Stimulated activated CD8-positive, alpha-beta memory T cell treated with anti-CD3 and anti-CD28 coated beads, Interleukin-15, amount 100 ng/mL, for 4 hours (primary cell): ENCODE measurements around the gene SLC10A3.
"Not testable (repeated sequence)": the region's sequence is repeated elsewhere in the genome, so short reads cannot be mapped to it uniquely, and the experiment has no call there.

Experiments used
- DNase-seq, 2 donors: peaks; one replicate each; pipeline ENCODE4 v3.0.0-alpha.2; 2020; ENCODE audit warnings: low read depth in 2 of 2

The SLC10A3 gene

DNA sequence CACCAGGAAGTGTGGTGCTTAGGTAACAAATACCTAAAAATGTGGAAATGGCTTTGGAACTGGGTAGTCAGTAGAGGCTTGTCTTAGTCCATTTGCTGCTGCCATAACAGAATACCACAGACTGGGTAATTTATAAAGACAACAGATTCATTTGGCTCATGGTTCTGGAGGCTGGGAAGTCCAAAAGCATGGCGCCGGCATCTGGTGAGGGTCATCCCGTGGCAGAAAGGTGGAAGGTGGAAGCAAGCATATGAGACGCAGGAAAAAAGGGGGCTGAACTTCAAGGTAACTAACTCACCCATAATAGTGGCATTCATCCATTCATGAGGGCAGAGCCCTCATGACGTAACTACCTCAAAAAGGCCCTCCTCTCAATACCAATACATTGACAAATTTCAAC lies 19.0 kb upstream of the SLC10A3 start:
- no peak for DNase-seq

DNA sequence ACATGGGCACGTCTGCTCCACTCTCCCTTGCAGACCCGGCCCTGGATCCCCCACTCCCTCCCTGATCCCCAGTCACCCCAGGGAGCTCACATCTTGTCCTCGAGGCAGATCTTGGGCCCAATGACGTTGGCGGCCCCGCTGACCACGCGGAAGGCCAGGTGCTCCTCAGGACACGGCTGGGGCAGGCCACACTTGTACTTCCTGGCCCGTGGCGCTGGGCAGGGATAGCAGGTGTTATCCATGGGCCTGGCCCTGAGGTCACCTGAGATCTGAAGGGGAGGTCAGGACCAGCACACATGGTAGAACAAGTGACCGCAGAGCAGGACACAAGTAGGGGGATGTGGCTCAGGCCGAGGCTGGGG lies 17.9 kb upstream of the SLC10A3 start:
- DNase-seq = no peak

DNA sequence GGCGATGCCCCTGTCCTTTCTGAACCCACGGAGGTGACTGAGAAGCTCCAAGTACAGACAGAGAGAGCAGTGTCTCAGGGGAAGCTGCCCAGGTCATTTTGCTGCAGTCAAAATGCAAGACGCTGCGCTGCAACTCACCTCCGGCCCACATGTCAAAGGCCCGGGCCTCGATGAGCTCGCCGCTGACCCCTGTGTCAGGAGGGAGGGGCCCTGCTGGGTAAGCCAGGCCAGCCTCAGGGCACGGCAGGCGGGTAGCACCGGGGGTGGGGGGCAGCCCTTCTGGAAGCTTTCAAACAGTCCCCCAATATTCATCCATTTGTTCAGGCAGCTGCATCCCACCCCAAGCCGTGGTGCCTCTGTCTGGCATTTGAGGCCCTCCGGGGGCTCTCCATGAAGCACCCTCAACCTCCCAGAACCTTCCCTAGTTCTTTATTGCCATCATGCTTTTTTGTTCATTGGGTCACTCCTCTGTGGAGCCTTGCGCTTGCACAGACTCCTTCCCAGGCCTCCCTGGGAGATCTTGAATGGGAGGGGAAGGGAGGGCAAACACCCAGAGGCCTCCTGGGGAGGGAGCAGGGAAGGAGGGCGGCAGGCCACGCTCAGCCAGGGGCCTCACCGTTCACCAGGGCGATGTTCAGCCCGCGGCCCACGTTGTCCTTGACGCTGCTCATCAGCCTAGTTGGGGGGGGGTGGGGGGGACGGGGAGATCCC lies 17.4 kb upstream of the SLC10A3 start:
- no peak for DNase-seq

DNA sequence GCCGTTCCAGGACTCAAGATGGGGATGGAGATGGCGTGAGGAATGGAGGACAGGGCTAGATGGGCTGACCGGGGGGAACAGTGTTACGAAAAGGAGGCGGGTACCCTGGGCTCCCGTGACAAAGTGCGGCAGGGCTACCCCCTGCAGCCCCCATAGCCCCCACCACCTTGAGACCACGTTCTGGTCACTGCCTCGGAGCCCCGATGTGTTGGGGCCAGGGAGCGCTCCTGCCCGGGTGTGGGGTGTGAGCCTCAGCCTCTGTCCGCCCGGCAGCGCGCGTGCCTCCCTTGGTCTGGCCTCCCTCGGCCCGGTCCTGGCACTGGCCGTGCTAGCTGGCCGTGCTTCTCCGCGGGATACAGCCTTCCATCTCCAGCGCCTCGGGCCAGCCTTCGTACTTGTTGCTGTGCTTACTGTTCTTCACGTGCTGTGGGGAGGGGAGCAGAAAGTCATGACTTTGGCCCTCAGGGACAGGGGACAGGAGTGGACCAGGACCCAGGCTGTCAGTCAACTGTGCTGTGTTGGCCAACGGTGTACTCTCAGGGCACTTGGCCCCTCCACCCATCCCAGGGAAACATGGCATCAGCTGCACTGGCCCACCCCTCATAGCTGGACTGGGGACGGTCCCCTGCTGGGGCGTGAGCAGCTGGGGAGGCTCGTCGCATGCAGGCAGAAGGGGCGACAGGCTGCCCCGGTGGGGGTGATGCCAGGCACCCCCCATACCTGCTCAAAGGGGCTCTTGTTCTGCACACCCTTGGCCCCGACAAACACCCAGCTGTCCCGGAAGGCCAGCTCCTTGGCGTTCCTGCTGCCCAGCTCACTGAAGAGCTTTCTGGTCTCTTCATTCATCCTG lies 16.3 kb upstream of the SLC10A3 start:
- no peak for DNase-seq

DNA sequence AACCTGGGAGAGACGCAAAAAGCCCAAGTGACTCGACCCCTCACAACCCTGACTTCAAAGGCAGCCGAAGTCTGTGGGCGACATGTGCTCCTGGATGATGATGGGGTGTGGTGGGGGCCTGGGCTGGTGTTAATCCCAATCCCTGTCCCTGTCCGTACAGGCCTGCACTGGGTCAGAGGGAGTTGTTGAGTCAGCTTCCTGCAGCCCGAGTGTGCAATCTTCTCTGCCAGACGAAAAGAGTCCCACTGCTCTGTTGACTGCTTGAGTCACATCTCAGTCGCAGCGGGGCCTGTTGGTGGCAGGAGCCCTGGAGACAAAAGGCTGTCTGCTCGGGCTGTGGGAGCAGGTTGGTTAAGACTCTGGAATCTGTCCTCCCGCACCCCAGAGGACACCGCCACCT lies 15.3 kb upstream of the SLC10A3 start:
- no peak for DNase-seq

GRCh38 chrX:154502989-154503388 lies 12.6 kb upstream of the SLC10A3 start:
- DNase-seq = no peak

DNA sequence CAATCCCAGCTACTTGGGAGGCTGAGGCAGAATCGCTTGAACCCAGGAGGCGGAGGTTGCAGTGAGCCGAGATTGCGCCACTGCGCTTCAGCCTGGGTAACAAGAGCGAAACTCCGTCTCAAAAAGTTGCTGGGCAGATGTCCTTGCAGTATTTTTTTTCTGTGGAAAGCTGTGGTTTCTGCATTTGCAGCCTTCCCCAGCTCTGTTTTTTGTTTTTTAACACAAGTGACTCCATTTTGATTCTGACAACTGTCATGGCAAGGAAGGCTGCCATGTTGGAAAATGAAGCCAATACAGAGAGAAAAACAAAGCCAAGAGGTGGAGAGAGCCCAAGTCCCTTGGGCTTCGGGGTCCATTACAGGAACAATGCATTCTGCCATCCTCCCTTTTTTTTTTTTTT lies 11.7 kb upstream of the SLC10A3 start:
- DNase-seq = no peak

GRCh38 chrX:154501423-154501822 lies 11.0 kb upstream of the SLC10A3 start:
- DNase-seq = not testable (repeated sequence)

DNA sequence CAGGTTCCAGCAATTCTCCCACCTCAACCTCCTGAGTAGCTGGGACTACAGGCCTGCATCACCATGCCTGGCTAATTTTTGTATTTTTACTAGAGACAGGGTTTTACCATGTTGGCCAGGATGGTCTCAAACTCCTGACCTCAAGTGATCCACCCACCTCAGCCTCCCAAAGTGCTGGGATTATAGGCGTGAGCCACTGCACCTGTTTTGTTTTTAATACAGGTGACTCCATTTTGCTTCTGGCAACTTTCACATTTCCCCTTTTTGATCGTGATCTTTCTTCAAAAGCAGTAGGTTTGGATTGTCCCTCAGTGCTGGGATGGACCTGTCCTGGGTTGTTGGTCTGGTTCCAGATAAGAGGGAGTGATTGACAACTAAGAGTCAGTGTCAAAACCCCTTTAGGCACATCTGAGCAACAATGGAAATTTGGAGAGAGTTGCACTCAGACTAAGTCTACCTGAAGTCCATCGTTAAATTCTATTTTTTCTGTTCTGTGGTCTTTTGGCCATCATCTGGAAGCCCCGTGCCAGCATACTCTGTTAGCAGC lies 6.2 kb upstream of the SLC10A3 start:
- DNase-seq = not testable (repeated sequence)

DNA sequence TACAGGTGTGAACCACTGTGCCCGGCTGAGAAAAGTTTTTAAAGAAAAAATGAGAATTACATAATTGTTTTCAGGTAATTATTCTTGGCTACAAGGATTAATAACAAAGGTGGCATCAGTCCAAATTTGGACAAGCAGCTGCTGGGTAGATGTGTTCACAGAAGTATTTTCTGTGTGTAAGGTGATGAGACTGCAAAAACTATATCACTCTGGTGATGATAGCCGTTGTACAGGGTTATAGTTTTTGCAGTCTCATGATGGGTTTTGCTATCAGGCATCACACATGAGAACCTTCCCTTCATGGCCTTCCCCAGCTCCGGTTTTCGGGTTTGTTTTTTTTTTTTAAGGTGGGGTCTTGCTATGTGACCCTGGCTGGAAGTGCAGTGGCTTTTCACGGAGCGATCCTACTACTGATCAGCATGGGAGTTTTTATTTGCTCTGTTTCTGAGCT lies 5.1 kb upstream of the SLC10A3 start:
- no peak for DNase-seq

- no peak for DNase-seq
These were observed 4.3 kb upstream of the SLC10A3 start for GRCh38 chrX:154494715-154495114.

DNA sequence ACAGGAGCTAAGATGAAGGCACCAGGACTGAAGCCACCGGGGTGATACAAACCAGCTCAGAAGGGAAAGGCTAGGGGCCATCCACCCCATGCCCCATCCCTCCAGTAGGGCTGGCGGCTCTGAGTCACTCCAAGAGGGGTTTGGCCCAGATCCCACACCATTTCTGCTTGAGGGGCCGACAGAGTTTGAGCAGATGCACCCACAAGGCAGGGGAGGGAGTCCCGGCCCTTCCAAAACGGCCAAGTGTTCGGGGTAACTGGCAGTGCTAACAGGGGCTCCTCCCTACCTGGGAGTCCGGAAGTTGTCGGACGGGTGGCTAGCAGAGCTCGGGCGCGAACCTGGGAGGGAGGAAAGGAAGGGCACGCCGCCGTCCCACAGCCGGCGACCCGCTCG lies 412 bp downstream of the SLC10A3 start:
- no peak for DNase-seq

- no peak for DNase-seq
These were observed 1.2 kb downstream of the SLC10A3 start for GRCh38 chrX:154489182-154489581.

DNA sequence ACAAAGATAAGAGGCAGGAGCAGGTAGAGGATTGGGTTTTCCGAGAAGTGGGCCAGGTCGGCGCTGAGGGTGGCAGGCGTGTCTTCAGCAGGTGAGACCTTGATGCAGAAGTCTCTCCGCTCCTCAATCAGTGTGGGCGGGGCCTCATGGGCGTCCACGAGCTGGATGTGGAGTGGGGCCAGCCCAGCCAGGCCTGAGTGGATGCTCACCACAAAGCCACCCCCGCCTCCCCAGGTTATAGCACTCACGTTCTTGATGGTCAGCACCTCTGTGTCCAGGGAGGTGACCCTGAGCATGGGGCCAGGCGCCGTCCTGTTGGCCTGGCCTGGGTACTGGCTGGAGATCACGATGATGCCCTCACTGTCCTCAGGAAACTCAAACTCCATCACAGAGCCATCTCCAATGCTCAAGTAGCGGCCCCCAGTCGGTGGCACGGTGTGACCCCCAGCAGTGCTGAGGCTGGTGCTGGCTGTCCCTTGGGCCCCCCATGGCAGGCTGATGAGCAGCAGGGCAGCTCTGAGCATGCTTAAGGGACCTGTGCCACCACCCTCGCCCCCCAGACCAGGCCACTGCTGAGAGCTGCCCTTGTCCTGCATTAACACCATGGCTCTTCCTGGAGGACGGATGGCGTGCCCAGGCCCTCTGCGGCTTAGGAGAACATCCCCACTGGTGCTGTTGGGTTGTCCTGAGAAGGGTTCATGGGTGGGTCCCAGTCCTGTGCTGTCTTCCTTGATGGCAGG lies 1.9 kb downstream of the SLC10A3 start:
- no peak for DNase-seq

- no peak for DNase-seq
These were observed 2.7 kb downstream of the SLC10A3 start for GRCh38 chrX:154487518-154488290.

GRCh38 chrX:154486396-154487207 lies 3.8 kb downstream of the SLC10A3 start, which contains the start of gene UBL4A:
TSS of gene UBL4A (minus strand) at chrX:154486615. CDS start at chrX:154486584, 31 bp downstream.
- DNase-seq = peak in 1 of 2 donors; percentile 37

GRCh38 chrX:154486052-154486395 lies 4.4 kb downstream of the SLC10A3 start:
- no peak for DNase-seq

DNA sequence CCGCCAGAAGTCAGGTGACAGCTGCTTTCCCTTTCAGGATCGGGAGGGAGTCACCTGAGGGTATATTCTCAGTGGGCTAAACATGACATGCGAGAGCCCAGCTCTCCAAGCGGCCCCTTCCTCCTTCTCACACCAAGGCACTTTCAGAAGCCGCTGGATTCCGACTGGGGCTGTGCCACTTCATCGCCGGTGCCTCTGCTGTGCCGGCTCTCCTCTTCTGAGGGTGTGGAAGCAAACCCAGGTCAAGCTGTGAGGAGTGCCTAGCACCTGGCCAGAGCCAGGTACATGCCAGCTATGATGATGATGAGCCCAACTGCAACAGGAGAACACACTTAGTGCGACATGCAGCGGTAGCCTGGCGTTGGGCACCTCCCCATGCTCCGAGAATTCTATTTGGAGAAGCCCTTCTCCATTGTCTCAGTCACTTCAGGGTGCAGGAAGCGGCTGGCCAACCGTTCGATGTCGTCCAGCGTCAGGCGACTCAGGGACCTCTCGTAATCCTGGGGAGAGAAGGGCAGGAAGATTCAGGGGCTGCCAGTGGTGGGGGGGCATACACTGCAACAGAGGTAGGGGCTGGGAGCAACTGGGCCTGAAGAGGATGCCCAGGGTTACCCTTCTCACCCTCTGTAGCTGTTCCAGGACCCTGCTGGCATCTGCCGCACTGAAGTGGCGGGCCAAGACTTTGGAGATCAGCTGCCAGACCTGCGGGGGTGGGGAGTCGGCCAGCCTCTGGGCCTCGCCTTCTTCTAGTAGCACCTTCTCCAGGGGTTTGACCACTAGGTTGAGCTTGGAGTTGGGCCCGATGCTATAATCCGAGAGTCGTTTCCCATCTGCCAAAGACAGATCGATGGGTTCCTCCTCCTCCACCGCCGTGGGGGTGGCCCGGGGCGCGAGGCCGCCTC lies 5.0 kb downstream of the SLC10A3 start:
- no peak for DNase-seq
